GM23338 (cell line): ENCODE results near the gene KRT78. TPM values are rescaled to one million over a fixed set of nuclear protein-coding genes. Genes with fewer than 3 reads are reported as not detected.

Experiments used
- ATAC-seq: fragments of 200-7000 bp; cut with Tn5 transposase; 3 replicates; pipeline ENCODE4 v1.9.1; 2020
- DNase-seq: peaks from one replicate; pipeline ENCODE4 v3.0.0-alpha.2; 2015; ENCODE audit warnings: low spot score
- H2AFZ ChIP-seq: fragments of 200-600 bp; sonication (generic); 2 replicates; pipeline ENCODE4 v1.8.0; 2016; ENCODE audit warnings: antibody characterized with exemption, mild to moderate bottlenecking, moderate library complexity
- H3F3A ChIP-seq: fragments of 200-600 bp; sonication (generic); replicated peaks from 2 replicates; pipeline ENCODE4 v1.8.0; 2017; ENCODE audit warnings: antibody characterized with exemption, mixed run types, low read depth
- H3K27ac ChIP-seq: fragments of 200-600 bp; sonication (generic); 2 replicates; pipeline ENCODE4 v1.6.1; 2016; ENCODE audit warnings: low read depth
- H3K27me3 ChIP-seq: fragments of 200-600 bp; sonication (generic); 2 replicates; pipeline ENCODE4 v1.8.0; 2016; ENCODE audit warnings: mild to moderate bottlenecking, mixed run types, moderate library complexity; ENCODE audit not compliant: insufficient read depth
- H3K36me3 ChIP-seq: fragments of 200-600 bp; sonication (generic); 2 replicates; pipeline ENCODE4 v1.8.0; 2016; ENCODE audit warnings: mild to moderate bottlenecking; ENCODE audit not compliant: insufficient read depth
- H3K4me1 ChIP-seq: fragments of 200-600 bp; sonication (generic); 2 replicates; pipeline ENCODE4 v1.8.0; 2016; ENCODE audit warnings: mild to moderate bottlenecking, moderate library complexity; ENCODE audit not compliant: insufficient read depth
- H3K4me2 ChIP-seq: fragments of 200-600 bp; sonication (generic); 2 replicates; pipeline ENCODE4 v1.7.1; 2017; ENCODE audit warnings: mixed run types
- H3K4me3 ChIP-seq: fragments of 200-600 bp; sonication (generic); 2 replicates; pipeline ENCODE4 v1.6.1; 2016; ENCODE audit warnings: mixed run types
- H3K79me2 ChIP-seq: fragments of 200-600 bp; sonication (generic); replicated peaks from 2 replicates; pipeline ENCODE4 v1.8.0; 2017; ENCODE audit warnings: mild to moderate bottlenecking; ENCODE audit not compliant: insufficient read depth
- H3K9me2 ChIP-seq: fragments of 200-600 bp; sonication (generic); 2 replicates; pipeline ENCODE4 v1.8.0; 2017; ENCODE audit not compliant: insufficient read depth
- H4K20me1 ChIP-seq: fragments of 200-600 bp; sonication (generic); replicated peaks from 2 replicates; pipeline ENCODE4 v1.8.0; 2017; ENCODE audit warnings: mild to moderate bottlenecking; ENCODE audit not compliant: insufficient read depth
- H3K27ac Mint-ChIP-seq: 2 replicates; pipeline ENCODE4 v1.8.0; 2020; ENCODE audit warnings: inconsistent platforms, mild to moderate bottlenecking, moderate library complexity, mixed read lengths
- H3K27me3 Mint-ChIP-seq: 3 replicates; pipeline ENCODE4 v1.8.0; 2022; ENCODE audit warnings: low read depth, mild to moderate bottlenecking, moderate library complexity, mixed read lengths, inconsistent platforms; ENCODE audit not compliant: insufficient read depth, poor library complexity
- H3K36me3 Mint-ChIP-seq: 3 replicates; pipeline ENCODE4 v1.8.0; 2021; ENCODE audit warnings: low read depth, mild to moderate bottlenecking, inconsistent platforms, moderate library complexity, mixed read lengths
- H3K4me1 Mint-ChIP-seq: 3 replicates; pipeline ENCODE4 v1.8.0; 2020; ENCODE audit warnings: mild to moderate bottlenecking, inconsistent platforms, mixed read lengths
- H3K4me3 Mint-ChIP-seq: 3 replicates; pipeline ENCODE4 v1.8.0; 2021; ENCODE audit warnings: moderate library complexity, mild to moderate bottlenecking, inconsistent platforms, mixed read lengths
- H3K9me3 Mint-ChIP-seq: 3 replicates; pipeline ENCODE4 v1.8.0; 2020; ENCODE audit warnings: moderate library complexity, mild to moderate bottlenecking, inconsistent platforms, mixed read lengths
- CREB1 ChIP-seq: fragments of 250-450 bp; sonication (Bioruptor Pico); IDR thresholded peaks from 2 replicates; pipeline ENCODE4 v1.5.0; 2020; ENCODE audit warnings: low read depth, mild to moderate bottlenecking, moderate library complexity
- EZH2 ChIP-seq: fragments of 200-600 bp; sonication (generic); IDR thresholded peaks from one replicate; pipeline ENCODE4 v1.8.0; 2017; ENCODE audit warnings: antibody characterized with exemption, mild to moderate bottlenecking, low read depth; ENCODE audit not compliant: unreplicated experiment
- NANOG ChIP-seq: IDR thresholded peaks from 2 replicates; pipeline ENCODE4 v1.6.1; 2016; ENCODE audit warnings: antibody characterized with exemption, borderline replicate concordance
- STAT1 ChIP-seq: IDR thresholded peaks from one replicate; pipeline ENCODE4 v1.6.1; 2016; ENCODE audit warnings: antibody characterized with exemption; ENCODE audit not compliant: unreplicated experiment
- ZNF114 ChIP-seq: fragments of 250-450 bp; sonication (Bioruptor Pico); IDR thresholded peaks from 2 replicates; pipeline ENCODE4 v1.5.0; 2020; ENCODE audit warnings: mild to moderate bottlenecking, moderate library complexity
- ZNF331 ChIP-seq: fragments of 250-450 bp; sonication (Bioruptor Pico); IDR thresholded peaks from 2 replicates; pipeline ENCODE4 v1.5.0; 2020; ENCODE audit warnings: low read depth, mild to moderate bottlenecking, moderate library complexity
- polyA plus RNA-seq: library from polyadenylated mRNA; unstranded; fragments of >200 nt; fragmentation: Nextera tagmentation; extraction: Ambion mirVana; gene quantifications from 2 replicates; pipeline ENCODE4 v1.2.1, GENCODE V29; 2016
- total RNA-seq: library from RNA; depleted of rRNA; stranded (reverse); fragments of >200 nt; shearing (Covaris generic); gene quantifications from 2 replicates; pipeline ENCODE4 v1.2.3, GENCODE V29; 2014
- TF ChIP-seq, protein P1 (sequence below): fragments of 250-450 bp; sonication (Bioruptor Pico); IDR thresholded peaks from 2 replicates; pipeline ENCODE4 v1.5.0; 2020; ENCODE audit warnings: mild to moderate bottlenecking, moderate library complexity
- TF ChIP-seq, protein P2 (sequence below), 2 experiments: fragments of 200-600 bp in 1 of 2; sonication (generic) in 1 of 2; conservative IDR thresholded peaks; 2 replicates each; pipeline versions ENCODE4 v1.5.1 to v1.6.1; 2016 to 2017; ENCODE audit warnings: antibody characterized with exemption in 2 of 2, low read depth in 2 of 2, mild to moderate bottlenecking in 2 of 2, moderate library complexity in 1 of 2

Gene KRT78
- total and polyA plus RNA-seq, 2 experiments from 2014 or later: not detected

DNA sequence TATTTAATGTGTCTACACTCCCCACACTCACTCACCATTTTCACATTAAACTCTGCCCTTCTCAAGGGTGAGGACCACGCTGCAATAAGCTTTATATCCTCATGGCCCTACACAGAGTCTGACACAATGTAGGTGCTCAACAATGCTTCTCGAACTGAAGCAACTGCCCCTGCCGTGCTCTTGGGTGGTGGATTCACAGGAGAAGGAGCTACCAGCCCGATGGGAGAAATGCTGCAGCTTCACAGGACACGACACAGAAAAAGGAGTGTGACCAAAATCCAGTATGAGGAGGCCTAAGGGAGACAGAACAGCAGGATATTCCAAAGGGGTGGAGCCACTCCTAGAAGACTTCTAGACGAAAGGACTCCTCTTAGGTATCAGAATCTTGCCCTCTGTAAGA, 46.4 kb downstream of the KRT78 start (continued):
- TF ChIP-seq, protein P1, sequence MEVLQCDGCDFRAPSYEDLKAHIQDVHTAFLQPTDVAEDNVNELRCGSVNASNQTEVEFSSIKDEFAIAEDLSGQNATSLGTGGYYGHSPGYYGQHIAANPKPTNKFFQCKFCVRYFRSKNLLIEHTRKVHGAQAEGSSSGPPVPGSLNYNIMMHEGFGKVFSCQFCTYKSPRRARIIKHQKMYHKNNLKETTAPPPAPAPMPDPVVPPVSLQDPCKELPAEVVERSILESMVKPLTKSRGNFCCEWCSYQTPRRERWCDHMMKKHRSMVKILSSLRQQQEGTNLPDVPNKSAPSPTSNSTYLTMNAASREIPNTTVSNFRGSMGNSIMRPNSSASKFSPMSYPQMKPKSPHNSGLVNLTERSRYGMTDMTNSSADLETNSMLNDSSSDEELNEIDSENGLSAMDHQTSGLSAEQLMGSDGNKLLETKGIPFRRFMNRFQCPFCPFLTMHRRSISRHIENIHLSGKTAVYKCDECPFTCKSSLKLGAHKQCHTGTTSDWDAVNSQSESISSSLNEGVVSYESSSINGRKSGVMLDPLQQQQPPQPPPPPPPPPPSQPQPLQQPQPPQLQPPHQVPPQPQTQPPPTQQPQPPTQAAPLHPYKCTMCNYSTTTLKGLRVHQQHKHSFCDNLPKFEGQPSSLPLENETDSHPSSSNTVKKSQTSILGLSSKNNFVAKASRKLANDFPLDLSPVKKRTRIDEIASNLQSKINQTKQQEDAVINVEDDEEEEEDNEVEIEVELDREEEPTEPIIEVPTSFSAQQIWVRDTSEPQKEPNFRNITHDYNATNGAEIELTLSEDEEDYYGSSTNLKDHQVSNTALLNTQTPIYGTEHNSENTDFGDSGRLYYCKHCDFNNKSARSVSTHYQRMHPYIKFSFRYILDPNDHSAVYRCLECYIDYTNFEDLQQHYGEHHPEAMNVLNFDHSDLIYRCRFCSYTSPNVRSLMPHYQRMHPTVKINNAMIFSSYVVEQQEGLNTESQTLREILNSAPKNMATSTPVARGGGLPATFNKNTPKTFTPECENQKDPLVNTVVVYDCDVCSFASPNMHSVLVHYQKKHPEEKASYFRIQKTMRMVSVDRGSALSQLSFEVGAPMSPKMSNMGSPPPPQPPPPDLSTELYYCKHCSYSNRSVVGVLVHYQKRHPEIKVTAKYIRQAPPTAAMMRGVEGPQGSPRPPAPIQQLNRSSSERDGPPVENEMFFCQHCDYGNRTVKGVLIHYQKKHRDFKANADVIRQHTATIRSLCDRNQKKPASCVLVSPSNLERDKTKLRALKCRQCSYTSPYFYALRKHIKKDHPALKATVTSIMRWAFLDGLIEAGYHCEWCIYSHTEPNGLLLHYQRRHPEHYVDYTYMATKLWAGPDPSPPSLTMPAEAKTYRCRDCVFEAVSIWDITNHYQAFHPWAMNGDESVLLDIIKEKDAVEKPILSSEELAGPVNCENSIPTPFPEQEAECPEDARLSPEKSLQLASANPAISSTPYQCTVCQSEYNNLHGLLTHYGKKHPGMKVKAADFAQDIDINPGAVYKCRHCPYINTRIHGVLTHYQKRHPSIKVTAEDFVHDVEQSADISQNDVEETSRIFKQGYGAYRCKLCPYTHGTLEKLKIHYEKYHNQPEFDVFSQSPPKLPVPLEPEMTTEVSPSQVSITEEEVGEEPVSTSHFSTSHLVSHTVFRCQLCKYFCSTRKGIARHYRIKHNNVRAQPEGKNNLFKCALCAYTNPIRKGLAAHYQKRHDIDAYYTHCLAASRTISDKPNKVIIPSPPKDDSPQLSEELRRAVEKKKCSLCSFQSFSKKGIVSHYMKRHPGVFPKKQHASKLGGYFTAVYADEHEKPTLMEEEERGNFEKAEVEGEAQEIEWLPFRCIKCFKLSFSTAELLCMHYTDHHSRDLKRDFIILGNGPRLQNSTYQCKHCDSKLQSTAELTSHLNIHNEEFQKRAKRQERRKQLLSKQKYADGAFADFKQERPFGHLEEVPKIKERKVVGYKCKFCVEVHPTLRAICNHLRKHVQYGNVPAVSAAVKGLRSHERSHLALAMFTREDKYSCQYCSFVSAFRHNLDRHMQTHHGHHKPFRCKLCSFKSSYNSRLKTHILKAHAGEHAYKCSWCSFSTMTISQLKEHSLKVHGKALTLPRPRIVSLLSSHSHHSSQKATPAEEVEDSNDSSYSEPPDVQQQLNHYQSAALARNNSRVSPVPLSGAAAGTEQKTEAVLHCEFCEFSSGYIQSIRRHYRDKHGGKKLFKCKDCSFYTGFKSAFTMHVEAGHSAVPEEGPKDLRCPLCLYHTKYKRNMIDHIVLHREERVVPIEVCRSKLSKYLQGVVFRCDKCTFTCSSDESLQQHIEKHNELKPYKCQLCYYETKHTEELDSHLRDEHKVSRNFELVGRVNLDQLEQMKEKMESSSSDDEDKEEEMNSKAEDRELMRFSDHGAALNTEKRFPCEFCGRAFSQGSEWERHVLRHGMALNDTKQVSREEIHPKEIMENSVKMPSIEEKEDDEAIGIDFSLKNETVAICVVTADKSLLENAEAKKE: no peak
- no peak for TF ChIP-seq ZNF331 (CRISPR knock-in tag)
- TF ChIP-seq, protein P2, sequence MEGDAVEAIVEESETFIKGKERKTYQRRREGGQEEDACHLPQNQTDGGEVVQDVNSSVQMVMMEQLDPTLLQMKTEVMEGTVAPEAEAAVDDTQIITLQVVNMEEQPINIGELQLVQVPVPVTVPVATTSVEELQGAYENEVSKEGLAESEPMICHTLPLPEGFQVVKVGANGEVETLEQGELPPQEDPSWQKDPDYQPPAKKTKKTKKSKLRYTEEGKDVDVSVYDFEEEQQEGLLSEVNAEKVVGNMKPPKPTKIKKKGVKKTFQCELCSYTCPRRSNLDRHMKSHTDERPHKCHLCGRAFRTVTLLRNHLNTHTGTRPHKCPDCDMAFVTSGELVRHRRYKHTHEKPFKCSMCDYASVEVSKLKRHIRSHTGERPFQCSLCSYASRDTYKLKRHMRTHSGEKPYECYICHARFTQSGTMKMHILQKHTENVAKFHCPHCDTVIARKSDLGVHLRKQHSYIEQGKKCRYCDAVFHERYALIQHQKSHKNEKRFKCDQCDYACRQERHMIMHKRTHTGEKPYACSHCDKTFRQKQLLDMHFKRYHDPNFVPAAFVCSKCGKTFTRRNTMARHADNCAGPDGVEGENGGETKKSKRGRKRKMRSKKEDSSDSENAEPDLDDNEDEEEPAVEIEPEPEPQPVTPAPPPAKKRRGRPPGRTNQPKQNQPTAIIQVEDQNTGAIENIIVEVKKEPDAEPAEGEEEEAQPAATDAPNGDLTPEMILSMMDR (conservative IDR thresholded peaks at IDR 0.05; ENCODE audit: low read depth in 2 of 2): no peak
- TF ChIP-seq ZNF114 (CRISPR knock-in tag): no peak
- TF ChIP-seq EZH2: no peak
- TF ChIP-seq CREB1: no peak

DNA sequence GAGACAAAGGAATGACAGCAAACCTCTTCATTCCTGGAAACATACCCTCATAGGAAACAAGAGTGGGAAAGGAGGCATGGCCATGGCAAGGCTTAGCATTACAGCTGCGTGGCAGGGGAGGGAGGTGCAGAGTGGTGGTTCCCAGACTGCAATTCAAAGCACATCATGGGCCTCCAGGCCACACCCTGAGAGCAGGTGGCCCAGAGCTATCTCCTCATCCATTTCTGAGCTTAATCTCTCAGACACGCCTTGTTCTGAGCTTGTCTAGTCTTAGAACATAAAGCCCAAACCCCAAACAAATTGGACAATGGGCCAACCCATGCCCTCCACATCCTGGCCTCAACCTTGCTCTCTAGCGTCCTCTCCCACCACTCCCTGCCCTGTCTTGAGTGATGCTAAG, 47.0 kb downstream of the KRT78 start:
- Mint-ChIP-seq H3K4me3 (no peak overlapping the region), H3K36me3 (no peaks in the 10 kb centered on the region), H3K27ac (no peak overlapping the region), H3K4me1 (peaks cover 41% of the 10 kb centered on the region), H3K27me3 (peaks cover 4% of the 10 kb centered on the region), H3K9me3 (no peaks in the 10 kb centered on the region)
- no peak overlapping the region for H3K4me2 ChIP-seq
- H3K4me1 ChIP-seq: peaks cover 38% of the 10 kb centered on the region
- H4K20me1 ChIP-seq: no peaks in the 10 kb centered on the region
- H2AFZ ChIP-seq: no peak overlapping the region
- H3K27ac ChIP-seq: no peak overlapping the region
- TF ChIP-seq NANOG: no peak
- no peak for TF ChIP-seq ZNF331 (CRISPR knock-in tag)
- no peak for TF ChIP-seq STAT1
- no peak for ATAC-seq
- H3K27me3 ChIP-seq: no peaks in the 10 kb centered on the region
- H3K79me2 ChIP-seq: no peaks in the 10 kb centered on the region
- H3K4me3 ChIP-seq: no peak overlapping the region
- no peaks in the 10 kb centered on the region for H3K36me3 ChIP-seq
- H3F3A ChIP-seq: no peaks in the 10 kb centered on the region
- H3K9me2 ChIP-seq: peaks cover 5% of the 10 kb centered on the region; the same call in 1 of the 2 replicates
- DNase-seq: no peak
